GM19099 (cell line): Measurements from ENCODE around the gene OR56A5.

Experiments
- POLR2A ChIP-seq: IDR thresholded peaks from 3 replicates; pipeline ENCODE4 v1.6.1; 2011; ENCODE audit warnings: low read depth; ENCODE audit not compliant: insufficient read length; ENCODE audit errors: extremely low read depth

Gene OR56A5

GRCh38 chr11:5938603-5938965 lies 29.7 kb downstream of the OR56A5 start:
- TF ChIP-seq POLR2A: no peak

- TF ChIP-seq POLR2A: no peak
Observed at GRCh38 chr11:5937868-5938602, 30.3 kb downstream of the OR56A5 start.

GRCh38 chr11:5933116-5933515 lies 35.2 kb downstream of the OR56A5 start:
- no peak for TF ChIP-seq POLR2A

GRCh38 chr11:5932671-5933070 lies 35.6 kb downstream of the OR56A5 start:
- TF ChIP-seq POLR2A: no peak

- no peak for TF ChIP-seq POLR2A
Observed at GRCh38 chr11:5931061-5931460, 37.2 kb downstream of the OR56A5 start.

- TF ChIP-seq POLR2A: no peak
Observed at GRCh38 chr11:5930614-5931013, 37.7 kb downstream of the OR56A5 start.

- no peak for TF ChIP-seq POLR2A
Observed at GRCh38 chr11:5929571-5930368, 38.5 kb downstream of the OR56A5 start.

GRCh38 chr11:5928811-5929210 lies 39.5 kb downstream of the OR56A5 start:
- no peak for TF ChIP-seq POLR2A

GRCh38 chr11:5928271-5928670 lies 40.0 kb downstream of the OR56A5 start:
- no peak for TF ChIP-seq POLR2A

- no peak for TF ChIP-seq POLR2A
Observed at GRCh38 chr11:5923794-5924193, 44.5 kb downstream of the OR56A5 start.

- no peak for TF ChIP-seq POLR2A
Observed at GRCh38 chr11:5923427-5923776, 44.9 kb downstream of the OR56A5 start.

GRCh38 chr11:5922749-5923426 lies 45.4 kb downstream of the OR56A5 start:
- no peak for TF ChIP-seq POLR2A
